Prostate gland (tissue), 2 donors: ENCODE measurements around the gene DLGAP1. TPM values are rescaled to one million over a fixed set of nuclear protein-coding genes. Genes with fewer than 3 reads are reported as not detected.
"Not testable (repeated sequence)": the region's sequence is repeated elsewhere in the genome, so short reads cannot be mapped to it uniquely, and the experiment has no call there.

Experiments used
- DNase-seq: peaks from one replicate; pipeline ENCODE4 v3.0.0-alpha.2; 2019; ENCODE audit warnings: low spot score
- H3K27ac ChIP-seq, 2 donors: fragments of 200-600 bp; sonication (generic); 2 replicates each; pipeline ENCODE4 v1.5.1; 2017 to 2019
- H3K27me3 ChIP-seq: fragments of 200-600 bp; sonication (generic); replicated peaks from 2 replicates; pipeline ENCODE4 v1.5.1; 2019; ENCODE audit not compliant: insufficient read depth
- H3K36me3 ChIP-seq, 2 donors: fragments of 200-600 bp; sonication (generic); 1 replicate in 1 of 2; 2 replicates in 1 of 2; pipeline versions ENCODE4 v1.5.1 to v1.8.1; 2017 to 2019
- H3K4me1 ChIP-seq: fragments of 200-600 bp; sonication (generic); replicated peaks from 2 replicates; pipeline ENCODE4 v1.5.1; 2019
- H3K4me3 ChIP-seq, 2 donors: fragments of 200-600 bp; sonication (generic); 2 replicates each; pipeline ENCODE4 v1.5.1; 2017 to 2019
- H3K9me3 ChIP-seq: fragments of 200-600 bp; sonication (generic); 2 replicates; pipeline ENCODE4 v1.5.1; 2017
- CTCF ChIP-seq, 4 experiments: fragments of 200-600 bp in 2 of 4; fragments of 450-650 bp in 2 of 4; sonication (generic) in 2 of 4; IDR thresholded peaks; 1 replicate in 3 of 4; 2 replicates in 1 of 4; pipeline ENCODE4 v1.5.1; 2016 to 2019; ENCODE audit warnings: antibody characterized with exemption in 4 of 4, mild to moderate bottlenecking in 2 of 4, moderate library complexity in 2 of 4
- POLR2A ChIP-seq: fragments of 450-650 bp; IDR thresholded peaks from one replicate; pipeline ENCODE4 v1.6.1; 2016; ENCODE audit warnings: antibody characterized with exemption, mild to moderate bottlenecking
- POLR2AphosphoS5 ChIP-seq: sonication (generic); formaldehyde crosslinking; IDR thresholded peaks from one replicate; pipeline ENCODE4 v1.6.1; 2017; ENCODE audit warnings: antibody characterized with exemption
- WGBS: methylation state at CpG from one replicate; pipeline ENCODE4 v1.1.5; 2018; 5-methylcytosine and 5-hydroxymethylcytosine counted together
- intact Hi-C: fragments of 100-400 bp; cut with DNase I; formaldehyde crosslinking; loops from one replicate; pipeline ENCODE4 v1.14.2; 2022
- total RNA-seq, 2 donors: library from RNA; depleted of rRNA; stranded (reverse); fragments of >200 nt; gene quantifications; one replicate each; pipeline ENCODE4 v1.1.0, GENCODE V29; 2016

DLGAP1 gene
- total RNA-seq, 2 donors from 2014 or later = 42.2 to 66.7 TPM

GRCh38 chr18:4308576-4308975, 146.5 kb downstream of the DLGAP1 start:
- H3K4me1 ChIP-seq = no peaks in the 10 kb centered on the region
- H3K36me3 ChIP-seq = no peaks in the 10 kb centered on the region
- no peaks in the 10 kb centered on the region for H3K9me3 ChIP-seq
- intact Hi-C loops = no loop called here
- H3K27me3 ChIP-seq = no peaks in the 10 kb centered on the region
- TF ChIP-seq POLR2A (no peak), POLR2AphosphoS5 (no peak), CTCF (IDR thresholded peaks at IDR 0.05) (no peak)
- 57% methylated on average over 5 of the region's 5 CpGs for WGBS
- no peak overlapping the region for H3K27ac ChIP-seq
- no peak overlapping the region for H3K4me3 ChIP-seq
- no peak for DNase-seq

- Histone ChIP-seq H3K4me3 (no peak overlapping the region), H3K27ac (no peak overlapping the region), H3K27me3 (no peaks in the 10 kb centered on the region), H3K9me3 (no peaks in the 10 kb centered on the region), H3K36me3 (no peaks in the 10 kb centered on the region), H3K4me1 (no peaks in the 10 kb centered on the region)
- intact Hi-C loops = no loop called here
- TF ChIP-seq POLR2AphosphoS5 = no peak
- no peak for TF ChIP-seq CTCF (IDR thresholded peaks at IDR 0.05)
- TF ChIP-seq POLR2A = no peak
- DNase-seq = no peak
Observed at GRCh38 chr18:4299395-4299794, 155.7 kb downstream of the DLGAP1 start.

GRCh38 chr18:4293337-4293736, 161.8 kb downstream of the DLGAP1 start:
- no peaks in the 10 kb centered on the region for H3K27me3 ChIP-seq
- no peak overlapping the region for H3K4me3 ChIP-seq
- 93% methylated on average over 1 of the region's 1 CpG for WGBS
- H3K27ac ChIP-seq = no peak overlapping the region
- TF ChIP-seq CTCF (IDR thresholded peaks at IDR 0.05) (no peak), POLR2A (no peak), POLR2AphosphoS5 (no peak)
- intact Hi-C loops = no loop called here
- H3K9me3 ChIP-seq = no peaks in the 10 kb centered on the region
- DNase-seq = no peak
- no peaks in the 10 kb centered on the region for H3K36me3 ChIP-seq
- H3K4me1 ChIP-seq = no peaks in the 10 kb centered on the region

- 49% methylated on average over 2 of the region's 2 CpGs for WGBS
- H3K4me3 ChIP-seq = no peak overlapping the region
- no peak overlapping the region for H3K27ac ChIP-seq
- no peaks in the 10 kb centered on the region for H3K4me1 ChIP-seq
- no peak for DNase-seq
- no peaks in the 10 kb centered on the region for H3K36me3 ChIP-seq
- no peaks in the 10 kb centered on the region for H3K27me3 ChIP-seq
- intact Hi-C loops = no loop called here
- no peaks in the 10 kb centered on the region for H3K9me3 ChIP-seq
- TF ChIP-seq POLR2AphosphoS5 (peak; percentile 8), POLR2A (no peak)
Observed at GRCh38 chr18:4292696-4293095, 162.4 kb downstream of the DLGAP1 start.

GRCh38 chr18:4287340-4287739, 167.8 kb downstream of the DLGAP1 start:
- H3K4me3 ChIP-seq, H3K36me3 ChIP-seq, DNase-seq, H3K4me1 ChIP-seq, H3K27ac ChIP-seq, H3K9me3 ChIP-seq, intact Hi-C loops, H3K27me3 ChIP-seq: not testable (repeated sequence)
- WGBS = 85% methylated on average over 3 of the region's 3 CpGs

GRCh38 chr18:4286256-4286655, 168.9 kb downstream of the DLGAP1 start:
- Histone ChIP-seq H3K4me3 (no peak overlapping the region), H3K36me3 (no peaks in the 10 kb centered on the region), H3K27me3 (no peaks in the 10 kb centered on the region), H3K9me3 (no peaks in the 10 kb centered on the region), H3K27ac (no peak overlapping the region), H3K4me1 (no peaks in the 10 kb centered on the region)
- TF ChIP-seq CTCF (IDR thresholded peaks at IDR 0.05) (no peak), POLR2AphosphoS5 (no peak), POLR2A (no peak)
- WGBS = 81% methylated on average over 5 of the region's 5 CpGs
- intact Hi-C loops = no loop called here
- no peak for DNase-seq
